IPS-20b (cell line): ENCODE results near the gene CCNY.
"Not testable (repeated sequence)": the region's sequence is repeated elsewhere in the genome, so short reads cannot be mapped to it uniquely, and the experiment has no call there.

Source experiments
- H3K27ac ChIP-seq: one replicate; pipeline ENCODE4 v1.5.1; 2013; ENCODE audit warnings: low read length
- H3K27me3 ChIP-seq: 2 replicates; pipeline ENCODE4 v1.6.1; 2013; ENCODE audit warnings: mild to moderate bottlenecking, low read length, inconsistent platforms; ENCODE audit not compliant: insufficient read depth
- H3K36me3 ChIP-seq: 2 replicates; pipeline ENCODE4 v1.6.1; 2013; ENCODE audit warnings: low read depth, mild to moderate bottlenecking, inconsistent platforms, low read length, moderate library complexity; ENCODE audit not compliant: insufficient read depth
- H3K4me1 ChIP-seq: 2 replicates; pipeline ENCODE4 v1.6.1; 2013; ENCODE audit warnings: mild to moderate bottlenecking, control low read depth, inconsistent platforms, low read length, moderate library complexity; ENCODE audit not compliant: insufficient read depth
- H3K4me3 ChIP-seq: 2 replicates; pipeline ENCODE4 v1.5.1; 2013; ENCODE audit warnings: mild to moderate bottlenecking, low read length, inconsistent platforms
- H3K9ac ChIP-seq: 2 replicates; pipeline ENCODE4 v1.6.1; 2013; ENCODE audit warnings: low read depth, mild to moderate bottlenecking, inconsistent platforms, low read length, moderate library complexity
- H3K9me3 ChIP-seq: 2 replicates; pipeline ENCODE4 v1.6.1; 2013; ENCODE audit warnings: mild to moderate bottlenecking, low read depth, low read length, inconsistent platforms; ENCODE audit not compliant: insufficient read depth

Gene CCNY

DNA sequence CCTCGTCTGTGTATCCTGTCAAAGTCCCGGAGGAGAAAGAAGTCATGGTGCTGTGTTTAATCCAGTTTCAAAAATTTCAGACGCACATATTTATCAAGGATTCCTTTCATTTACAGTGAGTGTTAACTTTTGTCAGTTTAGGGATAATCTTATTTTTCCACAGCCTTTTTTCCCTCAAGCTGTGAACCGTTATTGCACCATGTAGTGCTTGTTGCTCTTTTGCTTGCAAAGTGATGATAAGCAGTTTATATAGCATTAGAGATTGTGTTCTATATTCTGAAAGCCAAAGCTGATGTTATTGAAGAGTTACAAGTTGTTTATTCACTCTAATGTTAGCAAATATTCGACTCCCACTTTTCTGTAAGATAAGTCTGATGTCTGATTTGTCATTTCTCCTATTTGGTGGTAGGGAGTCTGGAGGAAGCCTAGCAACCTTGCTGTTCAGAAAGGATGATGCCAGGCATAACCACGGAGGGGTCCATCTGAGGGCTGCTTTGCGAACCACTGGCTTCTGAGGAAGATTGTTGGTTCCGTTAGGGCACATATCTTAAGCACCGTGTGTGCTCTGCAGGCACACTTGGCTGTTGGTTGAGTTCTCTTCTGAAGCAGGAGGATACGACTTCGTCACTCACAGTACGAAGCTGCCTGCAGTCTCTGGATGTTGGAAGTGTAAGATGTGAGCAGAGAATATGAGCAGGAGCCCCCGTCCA lies 11.7 kb downstream of the CCNY start:
- H3K27ac ChIP-seq, result no peak overlapping the region
- no peaks in the 10 kb centered on the region for H3K36me3 ChIP-seq
- no peaks in the 10 kb centered on the region for H3K9me3 ChIP-seq
- no peaks in the 10 kb centered on the region; the same call in 1 of the 2 replicates for H3K4me1 ChIP-seq
- no peak overlapping the region for H3K9ac ChIP-seq
- H3K27me3 ChIP-seq, result no peaks in the 10 kb centered on the region
- no peak overlapping the region for H3K4me3 ChIP-seq

GRCh38 chr10:35348609-35349388 lies 12.5 kb downstream of the CCNY start:
- H3K27ac ChIP-seq, result no peak overlapping the region
- no peaks in the 10 kb centered on the region for H3K27me3 ChIP-seq
- H3K36me3 ChIP-seq, result no peaks in the 10 kb centered on the region
- H3K9me3 ChIP-seq, result no peaks in the 10 kb centered on the region
- H3K4me1 ChIP-seq, result no peaks in the 10 kb centered on the region; the same call in 1 of the 2 replicates
- H3K4me3 ChIP-seq, result no peak overlapping the region
- H3K9ac ChIP-seq, result no peak overlapping the region

GRCh38 chr10:35349389-35349915 lies 13.1 kb downstream of the CCNY start:
- H3K9ac ChIP-seq, result no peak overlapping the region
- H3K36me3 ChIP-seq, result no peaks in the 10 kb centered on the region
- no peaks in the 10 kb centered on the region; the same call in 1 of the 2 replicates for H3K4me1 ChIP-seq
- no peak overlapping the region for H3K4me3 ChIP-seq
- H3K27me3 ChIP-seq, result no peaks in the 10 kb centered on the region
- H3K9me3 ChIP-seq, result no peaks in the 10 kb centered on the region
- no peak overlapping the region for H3K27ac ChIP-seq

DNA sequence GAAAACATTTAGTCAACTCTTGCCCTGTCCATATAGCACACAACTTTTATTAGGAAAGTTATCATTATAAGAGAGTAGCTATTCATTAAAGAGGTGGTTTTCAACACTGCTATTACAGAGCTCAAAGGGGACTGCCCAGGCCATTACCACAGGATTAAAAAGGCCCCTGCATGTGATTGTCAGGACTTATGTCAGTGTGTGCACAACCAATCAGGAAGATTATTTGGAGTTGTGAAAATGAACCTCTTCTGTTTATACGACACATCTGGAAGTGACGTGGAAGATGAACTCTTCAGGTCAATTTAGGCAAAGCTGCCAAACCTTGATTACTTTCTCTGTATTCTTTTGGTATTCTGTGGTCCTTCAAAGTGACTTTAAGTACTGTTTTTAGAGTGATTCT lies 14.7 kb downstream of the CCNY start:
- no peak overlapping the region for H3K9ac ChIP-seq
- no peaks in the 10 kb centered on the region for H3K36me3 ChIP-seq
- no peak overlapping the region for H3K4me3 ChIP-seq
- H3K4me1 ChIP-seq, result peaks cover 1% of the 10 kb centered on the region
- H3K27ac ChIP-seq, result no peak overlapping the region
- no peaks in the 10 kb centered on the region for H3K9me3 ChIP-seq
- no peaks in the 10 kb centered on the region for H3K27me3 ChIP-seq

- Histone ChIP-seq H3K9me3 (no peaks in the 10 kb centered on the region), H3K27me3 (no peaks in the 10 kb centered on the region), H3K4me3 (no peak overlapping the region)
These were observed 15.8 kb downstream of the CCNY start for GRCh38 chr10:35352097-35352496.

GRCh38 chr10:35352512-35352911 lies 16.2 kb downstream of the CCNY start:
- Histone ChIP-seq H3K9me3 (no peaks in the 10 kb centered on the region), H3K27me3 (no peaks in the 10 kb centered on the region), H3K36me3 (no peaks in the 10 kb centered on the region), H3K9ac (no peak overlapping the region), H3K4me3 (no peak overlapping the region), H3K4me1 (peaks cover 6% of the 10 kb centered on the region), H3K27ac (no peak overlapping the region)

More at GRCh38 chr10:35352097-35352496, 15.8 kb downstream of the CCNY start:
- Histone ChIP-seq H3K9ac (no peak overlapping the region), H3K36me3 (no peaks in the 10 kb centered on the region), H3K4me1 (peaks cover 6% of the 10 kb centered on the region), H3K27ac (no peak overlapping the region)

- H3K36me3 ChIP-seq, result no peaks in the 10 kb centered on the region
- no peak overlapping the region for H3K27ac ChIP-seq
- H3K4me1 ChIP-seq, result peaks cover 6% of the 10 kb centered on the region
- H3K27me3 ChIP-seq, result no peaks in the 10 kb centered on the region
- H3K9me3 ChIP-seq, result no peaks in the 10 kb centered on the region
- no peak overlapping the region for H3K4me3 ChIP-seq
- no peak overlapping the region for H3K9ac ChIP-seq
These were observed 17.1 kb downstream of the CCNY start for GRCh38 chr10:35353395-35353794.

- Histone ChIP-seq H3K4me1 (peaks cover 6% of the 10 kb centered on the region), H3K9me3 (no peaks in the 10 kb centered on the region), H3K9ac (no peak overlapping the region), H3K27me3 (no peaks in the 10 kb centered on the region), H3K4me3 (no peak overlapping the region), H3K27ac (no peak overlapping the region), H3K36me3 (no peaks in the 10 kb centered on the region)
These were observed 17.5 kb downstream of the CCNY start for GRCh38 chr10:35353805-35354204.

DNA sequence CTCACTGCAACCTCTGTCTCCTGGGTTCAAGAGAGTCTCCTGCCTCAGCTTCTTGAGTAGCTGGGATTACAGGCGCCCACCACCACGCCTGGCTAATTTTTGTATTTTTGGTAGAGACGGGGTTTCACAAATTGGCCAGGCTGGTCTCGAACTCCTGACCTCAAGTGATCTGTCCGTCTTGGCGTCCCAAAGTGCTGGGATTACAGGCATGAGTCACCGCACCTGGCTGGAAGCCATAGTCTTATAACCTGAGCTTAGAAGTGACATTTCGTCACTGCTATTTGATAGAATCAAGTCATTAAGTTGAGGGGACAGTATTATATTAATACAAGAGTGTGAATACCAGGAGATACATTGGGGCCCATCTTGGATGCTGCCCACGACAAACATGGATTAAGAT lies 17.9 kb downstream of the CCNY start:
- H3K9ac ChIP-seq, H3K9me3 ChIP-seq, H3K27me3 ChIP-seq, H3K27ac ChIP-seq, H3K36me3 ChIP-seq, H3K4me3 ChIP-seq, H3K4me1 ChIP-seq: not testable (repeated sequence)

DNA sequence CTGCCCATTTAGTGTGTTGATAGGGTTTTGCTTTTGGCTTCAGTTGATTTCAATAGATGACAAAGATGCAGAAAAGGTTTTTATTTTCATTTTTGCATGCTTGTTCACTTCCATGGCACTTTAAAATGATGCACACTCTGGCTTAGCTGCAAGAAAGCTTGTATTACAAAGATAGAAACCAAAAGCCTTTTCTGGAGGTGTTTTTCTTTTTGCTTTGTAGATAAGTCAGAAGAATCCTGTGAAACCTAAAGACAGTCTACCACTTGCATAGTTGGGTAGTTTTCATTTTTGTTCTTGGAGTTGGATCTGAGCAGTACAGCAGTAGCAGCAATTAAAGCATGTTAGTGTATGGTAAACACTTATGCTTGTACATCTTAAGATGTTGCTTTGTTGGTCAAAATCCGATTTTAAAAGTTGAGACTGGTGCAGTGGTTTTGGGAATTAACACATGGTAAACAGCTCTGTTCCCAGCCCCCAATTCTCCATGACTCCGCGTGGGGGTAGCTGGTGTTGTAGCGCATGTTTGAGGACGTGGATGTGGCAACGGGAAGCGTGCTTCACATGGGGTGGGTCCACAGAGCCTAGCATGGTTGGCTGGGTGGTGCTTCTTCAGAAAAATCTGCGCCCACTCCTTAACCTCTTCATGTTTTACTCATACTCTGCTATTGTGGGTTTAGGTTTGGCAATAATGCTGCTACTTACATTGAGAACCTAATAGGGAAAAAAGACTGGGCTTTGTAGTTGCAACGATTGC lies 19.8 kb downstream of the CCNY start:
- Histone ChIP-seq H3K9me3 (no peaks in the 10 kb centered on the region), H3K27me3 (no peaks in the 10 kb centered on the region), H3K4me1 (peaks cover 6% of the 10 kb centered on the region; the same call in 1 of the 2 replicates), H3K27ac (no peak overlapping the region), H3K9ac (no peak overlapping the region), H3K36me3 (no peaks in the 10 kb centered on the region), H3K4me3 (no peak overlapping the region)

GRCh38 chr10:35356725-35357092 lies 20.4 kb downstream of the CCNY start:
- Histone ChIP-seq H3K4me1 (peaks cover 6% of the 10 kb centered on the region; the same call in 1 of the 2 replicates), H3K9me3 (no peaks in the 10 kb centered on the region), H3K4me3 (no peak overlapping the region), H3K9ac (no peak overlapping the region), H3K27ac (no peak overlapping the region), H3K36me3 (no peaks in the 10 kb centered on the region), H3K27me3 (no peaks in the 10 kb centered on the region)
